ENCODE measurements around the gene RIMBP2.
"Not testable (repeated sequence)": the region's sequence is repeated elsewhere in the genome, so short reads cannot be mapped to it uniquely, and the experiment has no call there.

Gene RIMBP2

GRCh38 chr12:130706311-130706710, 9.8 kb downstream of the RIMBP2 start:
- DNase-seq: no peak

- DNase-seq: no peak
These were observed 10.8 kb downstream of the RIMBP2 start for GRCh38 chr12:130705178-130705822.

- DNase-seq: no peak
These were observed 11.5 kb downstream of the RIMBP2 start for GRCh38 chr12:130704606-130705005.

- no peak for DNase-seq
These were observed 12.2 kb downstream of the RIMBP2 start for GRCh38 chr12:130703733-130704375.

GRCh38 chr12:130702966-130703732, 12.9 kb downstream of the RIMBP2 start:
- peak; percentile 70 for DNase-seq

- DNase-seq: no peak
These were observed 14.7 kb downstream of the RIMBP2 start for GRCh38 chr12:130701402-130701744.

GRCh38 chr12:130700492-130701401, 15.4 kb downstream of the RIMBP2 start:
- no peak for DNase-seq

GRCh38 chr12:130698106-130698505, 18.0 kb downstream of the RIMBP2 start:
- DNase-seq: no peak

- DNase-seq: no peak
These were observed 19.6 kb downstream of the RIMBP2 start for GRCh38 chr12:130696379-130697100.

GRCh38 chr12:130695061-130695460, 21.0 kb downstream of the RIMBP2 start:
- no peak for DNase-seq

- no peak for DNase-seq
These were observed 26.4 kb downstream of the RIMBP2 start for GRCh38 chr12:130689408-130690405.

- not testable (repeated sequence) for DNase-seq
These were observed 27.1 kb downstream of the RIMBP2 start for GRCh38 chr12:130688999-130689398.

GRCh38 chr12:130687796-130688778, 28.0 kb downstream of the RIMBP2 start:
- no peak for DNase-seq

GRCh38 chr12:130687190-130687589, 28.9 kb downstream of the RIMBP2 start:
- DNase-seq: no peak

GRCh38 chr12:130686511-130686991, 29.5 kb downstream of the RIMBP2 start:
- peak; percentile 71 for DNase-seq

- DNase-seq: no peak
These were observed 30.2 kb downstream of the RIMBP2 start for GRCh38 chr12:130685850-130686249.

GRCh38 chr12:130685250-130685787, 30.8 kb downstream of the RIMBP2 start:
- no peak for DNase-seq

- no peak for DNase-seq
These were observed 32.3 kb downstream of the RIMBP2 start for GRCh38 chr12:130683811-130684210.

- no peak for DNase-seq
These were observed 33.0 kb downstream of the RIMBP2 start for GRCh38 chr12:130683080-130683479.

Measured in retina (tissue), 1 donor.